Measurements from ENCODE around the gene ASB5. TPM values are rescaled to one million over a fixed set of nuclear protein-coding genes. Genes with fewer than 3 reads are reported as not detected.

The ASB5 gene
- total RNA-seq, 3 donors from 2014 or later = 0.75 to 13.2 (median 0.96) TPM

GRCh38 chr4:176307666-176307930 lies 38.6 kb upstream of the ASB5 start:
- H3K9me3 ChIP-seq = no peaks in the 10 kb centered on the region
- intact Hi-C loops (cut with DNase I, micrococcal nuclease) = no loop called here

DNA sequence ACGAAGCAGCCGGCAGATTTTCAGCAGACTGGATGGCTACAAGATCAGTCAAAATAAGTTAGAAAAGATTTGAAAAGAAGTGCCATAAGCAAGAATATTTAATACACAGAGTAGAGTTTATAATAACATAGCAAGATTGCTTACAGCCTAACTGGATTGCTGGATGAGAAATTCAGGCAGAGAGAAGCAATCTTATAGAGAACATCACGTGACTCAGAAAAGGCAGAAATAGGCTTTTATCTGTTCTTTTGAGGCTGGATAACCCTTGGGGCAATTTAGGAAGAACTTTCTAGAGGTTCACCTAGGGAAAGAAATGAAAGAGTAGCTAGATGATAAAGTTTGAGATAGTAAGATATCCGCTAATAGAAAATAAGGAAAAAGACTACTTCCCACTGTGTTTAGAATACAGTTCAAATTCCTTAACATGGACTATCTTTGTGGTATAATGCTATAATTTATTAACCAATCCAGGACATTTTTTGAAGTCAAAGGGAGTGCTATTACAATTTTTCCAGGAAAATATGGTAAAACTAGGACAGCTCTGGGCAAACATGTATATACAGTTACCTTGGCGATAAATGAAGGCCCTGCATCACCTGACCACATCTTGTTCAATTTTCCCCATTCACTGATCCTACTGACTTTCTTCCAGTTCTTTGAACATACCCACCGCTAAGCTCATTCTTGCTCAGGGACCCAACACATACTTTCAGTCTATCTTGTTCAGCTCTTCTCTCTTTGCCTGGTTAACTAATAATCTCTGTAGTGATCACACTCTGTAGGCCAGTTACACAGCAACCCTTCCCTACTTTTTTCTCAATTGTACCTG lies 38.0 kb upstream of the ASB5 start:
- DNase-seq = no peak
- TF ChIP-seq, protein P1, sequence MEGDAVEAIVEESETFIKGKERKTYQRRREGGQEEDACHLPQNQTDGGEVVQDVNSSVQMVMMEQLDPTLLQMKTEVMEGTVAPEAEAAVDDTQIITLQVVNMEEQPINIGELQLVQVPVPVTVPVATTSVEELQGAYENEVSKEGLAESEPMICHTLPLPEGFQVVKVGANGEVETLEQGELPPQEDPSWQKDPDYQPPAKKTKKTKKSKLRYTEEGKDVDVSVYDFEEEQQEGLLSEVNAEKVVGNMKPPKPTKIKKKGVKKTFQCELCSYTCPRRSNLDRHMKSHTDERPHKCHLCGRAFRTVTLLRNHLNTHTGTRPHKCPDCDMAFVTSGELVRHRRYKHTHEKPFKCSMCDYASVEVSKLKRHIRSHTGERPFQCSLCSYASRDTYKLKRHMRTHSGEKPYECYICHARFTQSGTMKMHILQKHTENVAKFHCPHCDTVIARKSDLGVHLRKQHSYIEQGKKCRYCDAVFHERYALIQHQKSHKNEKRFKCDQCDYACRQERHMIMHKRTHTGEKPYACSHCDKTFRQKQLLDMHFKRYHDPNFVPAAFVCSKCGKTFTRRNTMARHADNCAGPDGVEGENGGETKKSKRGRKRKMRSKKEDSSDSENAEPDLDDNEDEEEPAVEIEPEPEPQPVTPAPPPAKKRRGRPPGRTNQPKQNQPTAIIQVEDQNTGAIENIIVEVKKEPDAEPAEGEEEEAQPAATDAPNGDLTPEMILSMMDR (IDR thresholded peaks at IDR 0.05) = no peak
- intact Hi-C loops (cut with DNase I, micrococcal nuclease) = no loop called here
- H3K36me3 ChIP-seq (ENCODE audit: low read depth) = no peaks in the 10 kb centered on the region
- no peak overlapping the region for H3K4me3 ChIP-seq
- no peaks in the 10 kb centered on the region for H3K9me3 ChIP-seq
- ATAC-seq = no peak
- no peaks in the 10 kb centered on the region for H3K4me1 ChIP-seq (ENCODE audit: low read depth)

More at GRCh38 chr4:176307666-176307930, 38.6 kb upstream of the ASB5 start:
- Histone ChIP-seq H3K4me1 (ENCODE audit: low read depth) (no peaks in the 10 kb centered on the region), H3K36me3 (ENCODE audit: low read depth) (no peaks in the 10 kb centered on the region), H3K4me3 (no peak overlapping the region)
- TF ChIP-seq, protein P1 (IDR thresholded peaks at IDR 0.05) = no peak
- DNase-seq (no peak), ATAC-seq (no peak)

DNA sequence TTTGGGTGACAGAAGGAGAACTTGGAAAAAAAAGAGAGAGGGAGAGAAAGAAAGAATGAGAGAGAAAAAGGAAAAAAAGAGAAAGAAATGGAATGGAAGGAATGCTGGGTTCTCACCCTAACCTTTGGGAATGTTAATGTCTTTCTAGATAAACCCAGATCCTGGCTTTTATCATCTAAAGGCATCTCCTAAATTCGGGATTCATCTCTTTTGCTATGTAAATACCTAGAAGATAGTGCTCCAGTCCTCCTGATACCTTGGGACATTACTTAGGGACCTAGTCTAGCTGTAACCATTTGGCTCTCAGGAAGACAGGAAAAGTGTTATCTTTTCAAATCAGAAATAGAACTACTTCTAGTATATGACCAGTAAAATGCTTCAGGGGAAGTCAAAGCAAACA lies 34.9 kb upstream of the ASB5 start:
- TF ChIP-seq, protein P1 (IDR thresholded peaks at IDR 0.05) = no peak
- ATAC-seq (no peak), DNase-seq (no peak)
- intact Hi-C loops (cut with DNase I, micrococcal nuclease) = no loop called here
- Histone ChIP-seq H3K4me1 (ENCODE audit: low read depth) (no peaks in the 10 kb centered on the region), H3K4me3 (no peak overlapping the region), H3K9me3 (no peaks in the 10 kb centered on the region), H3K36me3 (ENCODE audit: low read depth) (no peaks in the 10 kb centered on the region)

GRCh38 chr4:176302283-176303275 lies 33.6 kb upstream of the ASB5 start:
- Histone ChIP-seq H3K4me1 (ENCODE audit: low read depth) (no peaks in the 10 kb centered on the region), H3K9me3 (no peaks in the 10 kb centered on the region), H3K4me3 (no peak overlapping the region), H3K36me3 (ENCODE audit: low read depth) (no peaks in the 10 kb centered on the region)
- DNase-seq (no peak), ATAC-seq (no peak)
- TF ChIP-seq, protein P1 (IDR thresholded peaks at IDR 0.05) = no peak
- intact Hi-C loops (cut with DNase I, micrococcal nuclease) = no loop called here

- no peaks in the 10 kb centered on the region for H3K36me3 ChIP-seq (ENCODE audit: low read depth)
- H3K9me3 ChIP-seq = no peaks in the 10 kb centered on the region
- TF ChIP-seq, protein P1 (IDR thresholded peaks at IDR 0.05) = no peak
- no peak overlapping the region for H3K4me3 ChIP-seq
- intact Hi-C loops (cut with DNase I, micrococcal nuclease) = no loop called here
- no peak for ATAC-seq
- no peaks in the 10 kb centered on the region for H3K4me1 ChIP-seq (ENCODE audit: low read depth)
- no peak for DNase-seq
Observed at GRCh38 chr4:176300565-176300964, 31.5 kb upstream of the ASB5 start.
